ENCODE data around the gene APEH. TPM values are rescaled to one million over a fixed set of nuclear protein-coding genes. Genes with fewer than 3 reads are reported as not detected.
"Not testable (repeated sequence)": the region's sequence is repeated elsewhere in the genome, so short reads cannot be mapped to it uniquely, and the experiment has no call there.

The APEH gene
- total RNA-seq, 4 donors from 2014 or later, result 60.7 to 102 (median 89.4) TPM

DNA sequence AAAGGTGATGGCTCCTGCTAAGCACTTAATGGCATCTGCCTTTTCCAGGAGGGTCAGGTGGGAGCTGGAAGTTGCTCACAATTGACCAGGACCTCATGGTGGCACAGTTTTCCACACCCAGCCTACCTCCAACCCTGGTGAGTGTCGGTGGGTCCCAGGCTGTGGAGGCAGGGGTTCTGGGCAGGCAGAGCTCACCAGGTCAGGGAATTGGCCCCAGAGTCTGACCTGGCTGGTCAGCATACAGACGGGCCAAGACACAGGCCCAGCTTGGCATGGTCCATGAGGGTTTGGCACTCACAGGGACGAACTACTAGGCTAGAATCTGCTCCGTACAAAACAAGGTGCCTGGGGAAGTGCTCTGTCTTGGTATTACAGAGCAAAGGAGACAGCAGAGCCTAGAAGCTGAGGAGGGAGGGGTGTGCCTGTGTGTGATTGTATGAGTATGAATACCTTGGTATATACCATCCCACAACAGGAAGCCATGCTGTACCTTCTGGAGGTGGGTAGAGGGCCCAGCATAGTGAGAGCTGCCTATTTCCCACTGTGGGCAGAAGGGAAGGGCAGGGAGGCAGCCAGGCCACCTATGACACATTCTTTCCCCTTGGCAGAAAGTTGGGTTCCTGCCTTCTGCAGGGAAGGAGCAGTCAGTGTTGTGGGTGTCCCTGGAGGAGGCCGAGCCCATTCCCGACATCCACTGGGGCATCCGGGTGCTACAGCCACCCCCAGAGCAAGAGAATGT, 6.5 kb downstream of the APEH start:
- Histone ChIP-seq H3K4me3 (no peak overlapping the region), H3K9me3 (no peaks in the 10 kb centered on the region), H3K4me1 (peaks cover 0 to 7% (median under 1%) of the 10 kb centered on the region in 3 donors), H3K27ac (no peak overlapping the region), H3K36me3 (peaks cover 40 to 93% (median 66%) of the 10 kb centered on the region in 3 donors), H3K27me3 (no peaks in the 10 kb centered on the region)
- WGBS, 2 donors, result 86 to 93% methylated on average over 2 to 5 of the region's 7 CpGs
- TF ChIP-seq CTCF (IDR thresholded peaks at IDR 0.05), result no peak
- TF ChIP-seq POLR2A (IDR thresholded peaks at IDR 0.05), result no peak
- DNase-seq, result no peak
- intact Hi-C loops (cut with DNase I), result no loop called here

- TF ChIP-seq POLR2A (IDR thresholded peaks at IDR 0.05) (no peak), CTCF (IDR thresholded peaks at IDR 0.05) (no peak)
- no peak overlapping the region for H3K27ac ChIP-seq
- intact Hi-C loops (cut with DNase I), result no loop called here
These were observed 7.0 kb downstream of the APEH start for GRCh38 chr3:49681232-49681522.

DNA sequence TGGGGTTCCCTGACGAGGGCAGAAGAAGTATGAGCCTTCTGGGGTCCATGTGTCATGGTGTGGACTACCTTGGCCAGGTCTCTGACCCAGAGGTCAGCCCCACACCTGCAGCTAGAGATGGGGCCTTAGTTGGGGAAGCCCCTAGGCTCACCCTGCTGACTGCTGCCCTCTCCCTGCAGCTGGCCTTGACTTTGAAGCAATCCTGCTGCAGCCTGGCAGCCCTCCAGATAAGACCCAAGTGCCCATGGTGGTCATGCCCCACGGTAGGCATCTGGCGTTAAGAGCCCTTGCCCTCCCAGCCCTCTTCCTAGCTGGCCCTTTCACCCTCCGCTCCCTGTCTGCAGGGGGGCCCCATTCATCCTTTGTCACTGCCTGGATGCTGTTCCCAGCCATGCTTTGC, 7.4 kb downstream of the APEH start:
- no peak for DNase-seq
- Histone ChIP-seq H3K4me3 (no peak overlapping the region), H3K27ac (no peak overlapping the region), H3K4me1 (peaks cover 0 to 11% (median 0%) of the 10 kb centered on the region in 3 donors), H3K27me3 (peaks cover 0 to 4% (median 0%) of the 10 kb centered on the region in 4 donors), H3K9me3 (no peaks in the 10 kb centered on the region), H3K36me3 (peaks cover 40 to 84% (median 59%) of the 10 kb centered on the region in 3 donors)
- WGBS, 2 donors, result 81 to 83% methylated on average over 3 of the region's 4 CpGs
- TF ChIP-seq CTCF (IDR thresholded peaks at IDR 0.05) (no peak), POLR2A (IDR thresholded peaks at IDR 0.05) (no peak)
- intact Hi-C loops (cut with DNase I), result no loop called here

More at GRCh38 chr3:49681232-49681522, 7.0 kb downstream of the APEH start:
- no peak for DNase-seq
- WGBS, 2 donors, result 100% methylated on average over 1 of the region's 2 CpGs; no CpG with 5 or more reads in 1 of the 2 donors
- Histone ChIP-seq H3K9me3 (no peaks in the 10 kb centered on the region), H3K36me3 (peaks cover 40 to 88% (median 62%) of the 10 kb centered on the region in 3 donors), H3K4me1 (peaks cover 0 to 7% (median 0%) of the 10 kb centered on the region in 3 donors), H3K4me3 (no peak overlapping the region), H3K27me3 (peaks cover 0 to under 1% (median 0%) of the 10 kb centered on the region in 4 donors)

- H3K4me1 ChIP-seq, result peaks cover 3 to 19% (median 5%) of the 10 kb centered on the region in 3 donors
- WGBS, 2 donors, result 100% methylated on average over 5 of the region's 6 CpGs; no CpG with 5 or more reads in 1 of the 2 donors
- TF ChIP-seq POLR2A (IDR thresholded peaks at IDR 0.05) (no peak), CTCF (IDR thresholded peaks at IDR 0.05) (no peak)
- no peaks in the 10 kb centered on the region for H3K9me3 ChIP-seq
- no peak for DNase-seq
- peaks cover 40 to 68% (median 48%) of the 10 kb centered on the region in 3 donors for H3K36me3 ChIP-seq
- H3K27me3 ChIP-seq, result peaks cover 0 to 17% (median 0%) of the 10 kb centered on the region in 4 donors
- no peak overlapping the region for H3K27ac ChIP-seq
- H3K4me3 ChIP-seq, result no peak overlapping the region
- intact Hi-C loops (cut with DNase I), result no loop called here
These were observed 9.0 kb downstream of the APEH start for GRCh38 chr3:49683162-49683561.

DNA sequence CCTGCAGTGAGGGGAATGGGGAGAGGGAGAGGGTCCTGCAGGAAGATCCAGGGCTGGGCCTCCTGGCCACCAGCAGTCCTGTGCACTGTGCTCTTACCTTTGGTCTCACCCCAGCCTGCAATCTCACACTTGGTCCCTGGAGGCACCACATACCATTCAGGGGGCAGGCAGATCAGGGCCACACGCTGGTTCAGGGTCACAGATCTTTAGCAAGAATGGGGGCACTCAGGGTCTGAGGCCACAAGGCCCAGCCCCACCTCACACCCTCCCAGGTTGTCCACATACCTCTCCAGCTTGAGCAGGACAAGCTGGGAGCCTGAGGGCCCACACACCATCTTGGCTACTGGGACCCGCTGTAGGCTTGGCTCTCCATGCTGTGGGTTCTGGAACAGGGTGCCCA, 10.3 kb downstream of the APEH start:
- DNase-seq; H3K27ac ChIP-seq; H3K4me3 ChIP-seq; intact Hi-C loops (cut with DNase I); H3K9me3 ChIP-seq: not testable (repeated sequence)
- Histone ChIP-seq H3K4me1 (peaks cover 12 to 29% (median 13%) of the 10 kb centered on the region in 3 donors), H3K36me3 (peaks cover 29 to 55% (median 39%) of the 10 kb centered on the region in 3 donors), H3K27me3 (peaks cover 0 to 17% (median 0%) of the 10 kb centered on the region in 4 donors)
- WGBS, 2 donors, result 100% methylated on average over 1 of the region's 2 CpGs

DNA sequence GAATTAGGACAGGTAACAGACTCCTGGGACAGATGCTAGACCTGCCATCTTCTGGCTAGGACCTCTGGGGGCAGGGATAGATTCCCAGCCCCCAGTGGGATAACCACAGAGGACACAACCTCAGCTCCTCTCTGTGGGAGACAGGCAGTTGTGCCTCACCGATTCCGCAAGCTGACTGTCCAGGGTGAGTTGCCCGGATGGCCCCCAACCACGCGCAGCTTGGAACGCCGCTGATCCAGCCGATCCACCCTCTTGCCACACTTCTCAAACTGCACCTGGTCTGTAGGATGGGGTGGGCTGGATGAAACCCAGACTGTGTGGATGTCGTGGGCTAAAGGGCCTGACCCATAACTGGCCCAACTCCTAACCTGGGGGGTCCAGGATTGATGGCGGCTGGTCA, 11.0 kb downstream of the APEH start:
- intact Hi-C loops (cut with DNase I); H3K4me3 ChIP-seq; H3K9me3 ChIP-seq; H3K27ac ChIP-seq; DNase-seq: not testable (repeated sequence)
- Histone ChIP-seq H3K27me3 (peaks cover 0 to 17% (median 0%) of the 10 kb centered on the region in 4 donors), H3K4me1 (peaks cover 12 to 34% (median 15%) of the 10 kb centered on the region in 3 donors), H3K36me3 (peaks cover 24 to 49% (median 34%) of the 10 kb centered on the region in 3 donors)
- 87 to 91% methylated on average over 6 to 7 of the region's 10 CpGs for WGBS, 2 donors

- peaks cover 0 to 17% (median 0%) of the 10 kb centered on the region in 4 donors for H3K27me3 ChIP-seq
- peaks cover 19 to 41% (median 26%) of the 10 kb centered on the region in 3 donors for H3K36me3 ChIP-seq
- DNase-seq; H3K9me3 ChIP-seq; intact Hi-C loops (cut with DNase I); H3K27ac ChIP-seq: not testable (repeated sequence)
- peak overlapping the region in 3 of 4 donors; percentile 43 to 52 (median 45) for H3K4me3 ChIP-seq
- no CpG with 5 or more reads among the region's 36 CpGs for WGBS, 2 donors
- H3K4me1 ChIP-seq, result peaks cover 20 to 42% (median 20%) of the 10 kb centered on the region in 3 donors
These were observed 11.7 kb downstream of the APEH start for GRCh38 chr3:49685846-49686245.

DNA sequence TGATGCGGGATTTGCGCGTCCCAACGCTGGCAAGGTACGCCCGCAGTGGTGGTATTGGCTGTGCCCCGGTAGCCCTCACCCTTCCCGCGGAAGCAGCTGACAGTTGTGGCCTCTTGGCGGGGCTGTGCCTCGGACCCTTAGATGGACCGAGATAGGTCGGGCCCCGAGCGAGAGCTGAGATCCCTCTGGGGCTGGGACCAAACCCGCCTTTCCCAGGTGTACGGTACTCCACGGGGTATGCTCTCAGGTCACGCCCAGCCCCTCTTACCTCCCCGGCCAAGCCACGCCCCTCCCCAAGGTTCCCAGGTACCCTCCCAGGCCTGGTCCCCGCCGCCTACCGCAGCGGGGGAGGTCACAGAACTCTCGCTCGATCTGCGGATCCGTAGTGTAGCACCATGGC, 12.2 kb downstream of the APEH start:
- peaks cover 14 to 36% (median 23%) of the 10 kb centered on the region in 3 donors for H3K36me3 ChIP-seq
- intact Hi-C loops (cut with DNase I); DNase-seq; H3K9me3 ChIP-seq: not testable (repeated sequence)
- peaks cover 0 to 17% (median 0%) of the 10 kb centered on the region in 4 donors for H3K27me3 ChIP-seq
- peak overlapping the region in 2 of 4 donors; percentile 3 to 13 for H3K27ac ChIP-seq
- WGBS, 2 donors, result no CpG with 5 or more reads among the region's 29 CpGs
- peaks cover 24 to 47% (median 25%) of the 10 kb centered on the region in 3 donors for H3K4me1 ChIP-seq
- H3K4me3 ChIP-seq, result peak overlapping the region; percentile 19 to 52 (median 44)

Measured in esophagus squamous epithelium (tissue), 5 donors.